ENCODE data around the gene PIGZ. TPM values are rescaled to one million over a fixed set of nuclear protein-coding genes. Genes with fewer than 3 reads are reported as not detected.

Gene PIGZ
- total and polyA plus RNA-seq, 9 of the 15 experiments (the other 6 are each of a cell fraction or from before 2014, with no cell fraction given): 0.15 to 1.8 (median 0.76) TPM

DNA sequence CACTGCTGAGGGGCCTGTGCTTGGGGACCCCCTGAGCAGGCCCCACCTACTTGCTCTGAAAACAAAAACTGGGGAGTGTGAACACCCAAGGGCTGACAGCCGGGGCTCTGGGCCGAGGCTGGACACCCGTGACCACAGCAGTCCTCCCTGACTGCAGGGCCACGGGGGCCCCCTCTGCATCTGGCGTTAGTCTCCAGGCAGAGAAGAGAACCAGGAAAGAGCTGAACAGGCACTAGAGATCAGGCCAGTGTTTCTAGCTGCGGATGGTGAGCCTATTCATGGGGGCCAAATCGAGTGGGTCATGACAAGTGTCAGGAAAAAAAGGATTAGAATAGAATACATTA lies 43.9 kb upstream of the PIGZ start:
- H3K9me1 ChIP-seq (ENCODE audit: control insufficient read depth, insufficient read depth, low read length): no peaks in the 10 kb centered on the region
- H3K27ac ChIP-seq (ENCODE audit: extremely low read depth, low read depth, low read length): no peak overlapping the region
- TF ChIP-seq SMAD4 (CRISPR knock-in tag; conservative IDR thresholded peaks at IDR 0.05): no peak
- no peak for TF ChIP-seq PCBP2 (IDR thresholded peaks at IDR 0.05; ENCODE audit: low read depth, low read length, poor library complexity, severe bottlenecking)
- no peak for TF ChIP-seq ZNF445 (CRISPR knock-in tag; IDR thresholded peaks at IDR 0.05; ENCODE audit: low read depth)
- TF ChIP-seq BCOR (IDR thresholded peaks at IDR 0.05): no peak
- TF ChIP-seq, protein P1, sequence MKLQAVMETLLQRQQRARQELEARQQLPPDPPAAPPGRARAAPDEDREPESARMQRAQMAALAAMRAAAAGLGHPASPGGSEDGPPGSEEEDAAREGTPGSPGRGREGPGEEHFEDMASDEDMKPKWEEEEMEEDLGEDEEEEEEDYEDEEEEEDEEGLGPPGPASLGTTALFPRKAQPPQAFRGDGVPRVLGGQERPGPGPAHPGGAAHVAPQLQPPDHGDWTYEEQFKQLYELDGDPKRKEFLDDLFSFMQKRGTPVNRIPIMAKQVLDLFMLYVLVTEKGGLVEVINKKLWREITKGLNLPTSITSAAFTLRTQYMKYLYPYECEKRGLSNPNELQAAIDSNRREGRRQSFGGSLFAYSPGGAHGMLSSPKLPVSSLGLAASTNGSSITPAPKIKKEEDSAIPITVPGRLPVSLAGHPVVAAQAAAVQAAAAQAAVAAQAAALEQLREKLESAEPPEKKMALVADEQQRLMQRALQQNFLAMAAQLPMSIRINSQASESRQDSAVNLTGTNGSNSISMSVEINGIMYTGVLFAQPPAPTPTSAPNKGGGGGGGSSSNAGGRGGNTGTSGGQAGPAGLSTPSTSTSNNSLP (IDR thresholded peaks at IDR 0.05; ENCODE audit: borderline replicate concordance, low read depth, low read length): no peak
- TF ChIP-seq IRF2 (CRISPR knock-in tag; IDR thresholded peaks at IDR 0.05): no peak
- TF ChIP-seq SRSF3 (IDR thresholded peaks at IDR 0.05; ENCODE audit: insufficient read depth, low read length): no peak
- TF ChIP-seq ZNF668 (CRISPR knock-in tag; IDR thresholded peaks at IDR 0.05): no peak
- TF ChIP-seq MXI1 (IDR thresholded peaks at IDR 0.05; ENCODE audit: low read depth, low read length): no peak
- no peak for TF ChIP-seq ZFP30 (CRISPR knock-in tag; IDR thresholded peaks at IDR 0.05; ENCODE audit: borderline replicate concordance)
- TF ChIP-seq SMARCC2 (IDR thresholded peaks at IDR 0.05; ENCODE audit: low read depth): no peak
- no peak for TF ChIP-seq PHB (CRISPR knock-in tag; IDR thresholded peaks at IDR 0.05)
- no peak for TF ChIP-seq CREBBP (IDR thresholded peaks at IDR 0.05; ENCODE audit: low read depth, low read length)
- no peak for TF ChIP-seq ZNF121 (CRISPR knock-in tag; conservative IDR thresholded peaks at IDR 0.05)
- TF ChIP-seq ZNF717 (CRISPR knock-in tag; IDR thresholded peaks at IDR 0.05): no peak
- no peak for TF ChIP-seq ARID1B (IDR thresholded peaks at IDR 0.05)
- FAIRE-seq (no peak), ATAC-seq (no peak), DNase-seq (ENCODE audit: extremely low read depth in 1 of 4, low spot score in 3 of 4) (no peak)
- peak overlapping the region in 1 of 2 experiments; percentile 65; a peak in 2 of 4 replicates for H3K9ac ChIP-seq (ENCODE audit: insufficient read depth in 1 of 2, low read depth in 2 of 2, low read length in 2 of 2)
- no peak overlapping the region for H2AFZ ChIP-seq (ENCODE audit: low read depth, low read length)
- WGBS (ENCODE audit: insufficient coverage, low coverage, missing lambda C conversion rate): 37% methylated on average over 7 of the region's 7 CpGs
- in situ Hi-C loops (cut with MboI) (no loop called here), intact Hi-C loops (cut with micrococcal nuclease) (no loop called here)
- H3K4me1 ChIP-seq (replicated peaks in 1 of 2; ENCODE audit: control insufficient read depth in 2 of 2, insufficient read depth in 2 of 2, low read length in 2 of 2): peaks cover 0 to 46% of the 10 kb centered on the region in 2 experiments; a peak in 3 of 5 replicates
- peaks cover 5% of the 10 kb centered on the region; the same call in 1 of the 2 replicates for H4K20me1 ChIP-seq (replicated peaks; ENCODE audit: control insufficient read depth, insufficient read depth, low read length)
- H3K27me3 ChIP-seq (ENCODE audit: control insufficient read depth in 2 of 2, insufficient read depth in 2 of 2, low read length in 2 of 2): no peaks in the 10 kb centered on the region; a peak in 1 of 5 replicates
- H3K36me3 ChIP-seq (ENCODE audit: control insufficient read depth, insufficient read depth, low read length): no peaks in the 10 kb centered on the region
- CTCF ChIA-PET (ENCODE audit: low intra/inter-chr PET ratio): no interaction called here
- no peaks in the 10 kb centered on the region for H3K79me2 ChIP-seq (ENCODE audit: control insufficient read depth, insufficient read depth, low read length)
- H3K9me3 ChIP-seq (replicated peaks; ENCODE audit: control insufficient read depth, insufficient read depth, low read depth, low read length): no peaks in the 10 kb centered on the region
- no peak overlapping the region for H3K4me2 ChIP-seq (ENCODE audit: insufficient read depth, low read length)
- BruUV-seq (replicated peaks): no TSS peak
- POLR2A ChIA-PET: interaction anchor here (0.6 kb wide), 1 partner anchor 16 kb away, joined by 3 read pairs; no protein-coding TSS in a partner anchor
- H3K4me3 ChIP-seq: no peak overlapping the region
